ENCODE results near the gene AFF3.

DNA sequence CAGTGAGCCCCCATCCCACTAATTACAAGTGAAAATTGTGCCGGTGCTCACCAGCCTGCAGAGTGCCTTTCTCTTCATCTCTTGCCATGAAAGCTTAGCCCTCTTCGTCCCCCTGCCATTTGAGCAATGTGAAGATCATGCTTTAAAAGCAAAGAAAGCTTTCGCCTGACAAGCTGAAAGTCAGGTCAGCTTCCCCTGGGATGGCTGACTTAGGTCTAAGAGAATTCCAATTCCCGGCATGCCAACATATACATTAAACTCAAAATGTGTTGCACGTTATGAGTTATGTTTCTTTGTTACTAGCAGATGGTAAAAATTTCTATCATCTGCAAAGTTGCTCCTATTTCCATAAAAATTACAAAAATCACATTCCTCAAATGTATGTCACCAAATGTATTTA, 129.8 kb downstream of the AFF3 start:
- TF ChIP-seq, protein P1, sequence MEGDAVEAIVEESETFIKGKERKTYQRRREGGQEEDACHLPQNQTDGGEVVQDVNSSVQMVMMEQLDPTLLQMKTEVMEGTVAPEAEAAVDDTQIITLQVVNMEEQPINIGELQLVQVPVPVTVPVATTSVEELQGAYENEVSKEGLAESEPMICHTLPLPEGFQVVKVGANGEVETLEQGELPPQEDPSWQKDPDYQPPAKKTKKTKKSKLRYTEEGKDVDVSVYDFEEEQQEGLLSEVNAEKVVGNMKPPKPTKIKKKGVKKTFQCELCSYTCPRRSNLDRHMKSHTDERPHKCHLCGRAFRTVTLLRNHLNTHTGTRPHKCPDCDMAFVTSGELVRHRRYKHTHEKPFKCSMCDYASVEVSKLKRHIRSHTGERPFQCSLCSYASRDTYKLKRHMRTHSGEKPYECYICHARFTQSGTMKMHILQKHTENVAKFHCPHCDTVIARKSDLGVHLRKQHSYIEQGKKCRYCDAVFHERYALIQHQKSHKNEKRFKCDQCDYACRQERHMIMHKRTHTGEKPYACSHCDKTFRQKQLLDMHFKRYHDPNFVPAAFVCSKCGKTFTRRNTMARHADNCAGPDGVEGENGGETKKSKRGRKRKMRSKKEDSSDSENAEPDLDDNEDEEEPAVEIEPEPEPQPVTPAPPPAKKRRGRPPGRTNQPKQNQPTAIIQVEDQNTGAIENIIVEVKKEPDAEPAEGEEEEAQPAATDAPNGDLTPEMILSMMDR (IDR thresholded peaks at IDR 0.05): no peak
- no peak for TF ChIP-seq POLR2A (IDR thresholded peaks at IDR 0.05)

Data from uterus (tissue), 2 donors.